Ishikawa (cell line): Measurements from ENCODE around the gene MNT.

Experiments used
- CEBPB ChIP-seq: IDR thresholded peaks from 2 replicates; pipeline ENCODE4 v1.6.1; 2012
- EP300 ChIP-seq: IDR thresholded peaks from 2 replicates; pipeline ENCODE4 v1.6.1; 2012; ENCODE audit warnings: borderline replicate concordance
- NFIC ChIP-seq: IDR thresholded peaks from 2 replicates; pipeline ENCODE4 v1.6.1; 2012

GRCh38 chr17:2412561-2413021 lies 11.7 kb upstream of the MNT start:
- TF ChIP-seq NFIC (no peak), CEBPB (no peak), EP300 (no peak)
